Iris pigment epithelial cell (primary cell): ENCODE data around the gene FKTN.

Experiments
- DNase-seq: peaks from one replicate; pipeline ENCODE4 v3.0.0-alpha.2; 2011; ENCODE audit warnings: low read depth

FKTN gene

GRCh38 chr9:105678781-105679180, 120.8 kb downstream of the FKTN start:
- no peak for DNase-seq

GRCh38 chr9:105679257-105680022, 121.5 kb downstream of the FKTN start:
- no peak for DNase-seq

- no peak for DNase-seq
These were observed 123.4 kb downstream of the FKTN start for GRCh38 chr9:105681313-105681712.

- DNase-seq = peak; percentile 80
These were observed 123.8 kb downstream of the FKTN start for GRCh38 chr9:105681724-105682123.

- no peak for DNase-seq
These were observed 125.9 kb downstream of the FKTN start for GRCh38 chr9:105683688-105684275.

GRCh38 chr9:105686936-105687335, 129.0 kb downstream of the FKTN start:
- DNase-seq = no peak
